HK-2 (cell line): ENCODE data around the gene IMMP2L.

Experiments used
- DNase-seq: peaks from one replicate; pipeline ENCODE4 v3.0.0-alpha.2; 2018; ENCODE audit not compliant: unreplicated experiment

IMMP2L gene

GRCh38 chr7:111103678-111104274 lies 458.5 kb downstream of the IMMP2L start:
- no peak for DNase-seq

- no peak for DNase-seq
Observed at GRCh38 chr7:111103136-111103535, 459.2 kb downstream of the IMMP2L start.

- no peak for DNase-seq
Observed at GRCh38 chr7:111101856-111102646, 460.2 kb downstream of the IMMP2L start.

- DNase-seq = no peak
Observed at GRCh38 chr7:111098926-111099250, 463.4 kb downstream of the IMMP2L start.

- no peak for DNase-seq
Observed at GRCh38 chr7:111098011-111098925, 464.0 kb downstream of the IMMP2L start.

- no peak for DNase-seq
Observed at GRCh38 chr7:111096997-111097396, 465.3 kb downstream of the IMMP2L start.

- DNase-seq = no peak
Observed at GRCh38 chr7:111094419-111094818, 467.9 kb downstream of the IMMP2L start.

- DNase-seq = no peak
Observed at GRCh38 chr7:111093496-111093895, 468.8 kb downstream of the IMMP2L start.

GRCh38 chr7:111092406-111093236 lies 469.7 kb downstream of the IMMP2L start:
- DNase-seq = no peak

GRCh38 chr7:111091593-111092358 lies 470.5 kb downstream of the IMMP2L start:
- no peak for DNase-seq

GRCh38 chr7:111090846-111091245 lies 471.4 kb downstream of the IMMP2L start, which contains the start of gene LRRN3:
TSS of gene LRRN3 (plus strand) at chr7:111091127. CDS start at chr7:111122773, 31,646 bp downstream.
- no peak for DNase-seq

GRCh38 chr7:111089822-111090426 lies 472.4 kb downstream of the IMMP2L start:
- DNase-seq = no peak

GRCh38 chr7:111088328-111088727 lies 474.0 kb downstream of the IMMP2L start:
- DNase-seq = no peak

- no peak for DNase-seq
Observed at GRCh38 chr7:111086532-111086931, 475.8 kb downstream of the IMMP2L start.

- no peak for DNase-seq
Observed at GRCh38 chr7:111085356-111085755, 476.9 kb downstream of the IMMP2L start.

- DNase-seq = no peak
Observed at GRCh38 chr7:111083413-111083812, 478.9 kb downstream of the IMMP2L start.

GRCh38 chr7:111082351-111082750 lies 479.9 kb downstream of the IMMP2L start:
- no peak for DNase-seq

GRCh38 chr7:111081546-111082267 lies 480.6 kb downstream of the IMMP2L start:
- no peak for DNase-seq

GRCh38 chr7:111080495-111081105 lies 481.7 kb downstream of the IMMP2L start:
- no peak for DNase-seq
